ENCODE data around the gene FAM81B.

DNA sequence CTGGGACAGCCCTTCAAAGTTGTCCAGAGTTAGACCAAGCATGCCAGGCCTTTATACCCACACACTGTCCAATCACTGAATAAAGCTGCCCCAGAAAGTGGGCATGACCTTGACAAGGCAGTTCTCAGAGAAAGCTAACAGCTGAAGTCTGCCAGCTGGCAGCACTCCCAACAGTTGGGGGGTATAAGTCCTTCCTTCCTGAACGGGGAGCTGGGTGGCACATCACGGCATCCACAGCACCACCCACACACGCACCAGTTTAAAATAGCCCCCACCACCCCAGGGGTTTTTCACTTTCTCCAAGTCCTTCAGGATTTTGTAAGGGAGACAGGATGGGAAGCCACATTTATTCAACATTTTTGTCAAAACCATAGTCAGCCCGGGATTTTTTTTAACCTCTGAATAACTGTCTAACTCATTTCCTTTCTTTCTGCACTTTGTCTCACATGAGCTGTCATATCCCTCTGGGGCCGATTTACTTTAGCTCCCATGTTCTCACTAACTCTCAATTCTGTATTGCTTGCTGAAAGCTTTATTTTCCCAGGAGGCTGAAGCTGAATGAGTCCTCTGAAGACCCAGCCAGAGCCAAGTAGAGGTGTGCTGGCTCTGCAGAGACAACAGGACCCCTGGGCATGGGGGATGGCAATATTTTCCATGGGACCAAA lies 15.4 kb downstream of the FAM81B start:
- TF ChIP-seq, protein P1, sequence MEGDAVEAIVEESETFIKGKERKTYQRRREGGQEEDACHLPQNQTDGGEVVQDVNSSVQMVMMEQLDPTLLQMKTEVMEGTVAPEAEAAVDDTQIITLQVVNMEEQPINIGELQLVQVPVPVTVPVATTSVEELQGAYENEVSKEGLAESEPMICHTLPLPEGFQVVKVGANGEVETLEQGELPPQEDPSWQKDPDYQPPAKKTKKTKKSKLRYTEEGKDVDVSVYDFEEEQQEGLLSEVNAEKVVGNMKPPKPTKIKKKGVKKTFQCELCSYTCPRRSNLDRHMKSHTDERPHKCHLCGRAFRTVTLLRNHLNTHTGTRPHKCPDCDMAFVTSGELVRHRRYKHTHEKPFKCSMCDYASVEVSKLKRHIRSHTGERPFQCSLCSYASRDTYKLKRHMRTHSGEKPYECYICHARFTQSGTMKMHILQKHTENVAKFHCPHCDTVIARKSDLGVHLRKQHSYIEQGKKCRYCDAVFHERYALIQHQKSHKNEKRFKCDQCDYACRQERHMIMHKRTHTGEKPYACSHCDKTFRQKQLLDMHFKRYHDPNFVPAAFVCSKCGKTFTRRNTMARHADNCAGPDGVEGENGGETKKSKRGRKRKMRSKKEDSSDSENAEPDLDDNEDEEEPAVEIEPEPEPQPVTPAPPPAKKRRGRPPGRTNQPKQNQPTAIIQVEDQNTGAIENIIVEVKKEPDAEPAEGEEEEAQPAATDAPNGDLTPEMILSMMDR (IDR thresholded peaks at IDR 0.05) = no peak
- TF ChIP-seq CHD2 (IDR thresholded peaks at IDR 0.05; ENCODE audit: low read length, partially characterized antibody) = no peak
- TF ChIP-seq RAD21 (conservative IDR thresholded peaks at IDR 0.05 in 1 of 2, IDR thresholded peaks at IDR 0.05 in 1 of 2) = no peak
- TF ChIP-seq MAZ (IDR thresholded peaks at IDR 0.05; ENCODE audit: borderline replicate concordance, low read depth, low read length) = no peak
- TF ChIP-seq, protein P2, sequence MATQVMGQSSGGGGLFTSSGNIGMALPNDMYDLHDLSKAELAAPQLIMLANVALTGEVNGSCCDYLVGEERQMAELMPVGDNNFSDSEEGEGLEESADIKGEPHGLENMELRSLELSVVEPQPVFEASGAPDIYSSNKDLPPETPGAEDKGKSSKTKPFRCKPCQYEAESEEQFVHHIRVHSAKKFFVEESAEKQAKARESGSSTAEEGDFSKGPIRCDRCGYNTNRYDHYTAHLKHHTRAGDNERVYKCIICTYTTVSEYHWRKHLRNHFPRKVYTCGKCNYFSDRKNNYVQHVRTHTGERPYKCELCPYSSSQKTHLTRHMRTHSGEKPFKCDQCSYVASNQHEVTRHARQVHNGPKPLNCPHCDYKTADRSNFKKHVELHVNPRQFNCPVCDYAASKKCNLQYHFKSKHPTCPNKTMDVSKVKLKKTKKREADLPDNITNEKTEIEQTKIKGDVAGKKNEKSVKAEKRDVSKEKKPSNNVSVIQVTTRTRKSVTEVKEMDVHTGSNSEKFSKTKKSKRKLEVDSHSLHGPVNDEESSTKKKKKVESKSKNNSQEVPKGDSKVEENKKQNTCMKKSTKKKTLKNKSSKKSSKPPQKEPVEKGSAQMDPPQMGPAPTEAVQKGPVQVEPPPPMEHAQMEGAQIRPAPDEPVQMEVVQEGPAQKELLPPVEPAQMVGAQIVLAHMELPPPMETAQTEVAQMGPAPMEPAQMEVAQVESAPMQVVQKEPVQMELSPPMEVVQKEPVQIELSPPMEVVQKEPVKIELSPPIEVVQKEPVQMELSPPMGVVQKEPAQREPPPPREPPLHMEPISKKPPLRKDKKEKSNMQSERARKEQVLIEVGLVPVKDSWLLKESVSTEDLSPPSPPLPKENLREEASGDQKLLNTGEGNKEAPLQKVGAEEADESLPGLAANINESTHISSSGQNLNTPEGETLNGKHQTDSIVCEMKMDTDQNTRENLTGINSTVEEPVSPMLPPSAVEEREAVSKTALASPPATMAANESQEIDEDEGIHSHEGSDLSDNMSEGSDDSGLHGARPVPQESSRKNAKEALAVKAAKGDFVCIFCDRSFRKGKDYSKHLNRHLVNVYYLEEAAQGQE (IDR thresholded peaks at IDR 0.05) = no peak
- TF ChIP-seq EP300 (IDR thresholded peaks at IDR 0.05) = no peak
- TF ChIP-seq, protein P3, sequence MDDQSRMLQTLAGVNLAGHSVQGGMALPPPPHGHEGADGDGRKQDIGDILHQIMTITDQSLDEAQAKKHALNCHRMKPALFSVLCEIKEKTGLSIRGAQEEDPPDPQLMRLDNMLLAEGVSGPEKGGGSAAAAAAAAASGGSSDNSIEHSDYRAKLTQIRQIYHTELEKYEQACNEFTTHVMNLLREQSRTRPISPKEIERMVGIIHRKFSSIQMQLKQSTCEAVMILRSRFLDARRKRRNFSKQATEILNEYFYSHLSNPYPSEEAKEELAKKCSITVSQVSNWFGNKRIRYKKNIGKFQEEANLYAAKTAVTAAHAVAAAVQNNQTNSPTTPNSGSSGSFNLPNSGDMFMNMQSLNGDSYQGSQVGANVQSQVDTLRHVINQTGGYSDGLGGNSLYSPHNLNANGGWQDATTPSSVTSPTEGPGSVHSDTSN (IDR thresholded peaks at IDR 0.05) = no peak
